Breast epithelium (tissue), 3 donors: ENCODE measurements around the gene IMMP2L.

ENCODE experiments used
- POLR2AphosphoS5 ChIP-seq, 3 donors: sonication (generic); formaldehyde crosslinking; IDR thresholded peaks; one replicate each; pipeline ENCODE4 v1.6.1; 2017; ENCODE audit warnings: antibody characterized with exemption in 3 of 3
- TF ChIP-seq, protein P1 (sequence below), 3 donors: fragments of 450-650 bp; IDR thresholded peaks; one replicate each; pipeline ENCODE4 v1.5.1; 2016 to 2017; ENCODE audit warnings: antibody characterized with exemption in 3 of 3, mild to moderate bottlenecking in 3 of 3, moderate library complexity in 3 of 3

DNA sequence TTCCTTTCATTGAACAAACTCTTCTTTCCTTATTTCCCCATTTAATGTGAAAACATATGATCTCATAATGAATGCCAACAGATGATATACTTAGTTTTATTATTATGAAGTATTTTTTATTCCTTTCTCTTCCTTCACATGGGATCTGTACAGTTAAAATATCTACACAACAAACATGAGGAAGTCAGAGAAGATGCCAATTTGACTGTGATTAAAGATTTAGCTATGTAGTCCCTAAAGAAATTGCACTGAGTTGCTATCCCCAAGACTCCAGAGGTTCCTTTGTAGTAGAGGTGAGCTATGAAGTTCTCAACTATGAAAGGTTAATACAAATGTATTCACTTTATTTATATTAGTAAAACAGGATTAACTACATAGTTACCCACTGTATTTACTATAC is 532.0 kb downstream of the IMMP2L start:
- TF ChIP-seq, protein P1, sequence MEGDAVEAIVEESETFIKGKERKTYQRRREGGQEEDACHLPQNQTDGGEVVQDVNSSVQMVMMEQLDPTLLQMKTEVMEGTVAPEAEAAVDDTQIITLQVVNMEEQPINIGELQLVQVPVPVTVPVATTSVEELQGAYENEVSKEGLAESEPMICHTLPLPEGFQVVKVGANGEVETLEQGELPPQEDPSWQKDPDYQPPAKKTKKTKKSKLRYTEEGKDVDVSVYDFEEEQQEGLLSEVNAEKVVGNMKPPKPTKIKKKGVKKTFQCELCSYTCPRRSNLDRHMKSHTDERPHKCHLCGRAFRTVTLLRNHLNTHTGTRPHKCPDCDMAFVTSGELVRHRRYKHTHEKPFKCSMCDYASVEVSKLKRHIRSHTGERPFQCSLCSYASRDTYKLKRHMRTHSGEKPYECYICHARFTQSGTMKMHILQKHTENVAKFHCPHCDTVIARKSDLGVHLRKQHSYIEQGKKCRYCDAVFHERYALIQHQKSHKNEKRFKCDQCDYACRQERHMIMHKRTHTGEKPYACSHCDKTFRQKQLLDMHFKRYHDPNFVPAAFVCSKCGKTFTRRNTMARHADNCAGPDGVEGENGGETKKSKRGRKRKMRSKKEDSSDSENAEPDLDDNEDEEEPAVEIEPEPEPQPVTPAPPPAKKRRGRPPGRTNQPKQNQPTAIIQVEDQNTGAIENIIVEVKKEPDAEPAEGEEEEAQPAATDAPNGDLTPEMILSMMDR (IDR thresholded peaks at IDR 0.05) = no peak
- TF ChIP-seq POLR2AphosphoS5 (IDR thresholded peaks at IDR 0.05) = no peak
